Measurements from ENCODE around the gene TIGD3.

Gene TIGD3

DNA sequence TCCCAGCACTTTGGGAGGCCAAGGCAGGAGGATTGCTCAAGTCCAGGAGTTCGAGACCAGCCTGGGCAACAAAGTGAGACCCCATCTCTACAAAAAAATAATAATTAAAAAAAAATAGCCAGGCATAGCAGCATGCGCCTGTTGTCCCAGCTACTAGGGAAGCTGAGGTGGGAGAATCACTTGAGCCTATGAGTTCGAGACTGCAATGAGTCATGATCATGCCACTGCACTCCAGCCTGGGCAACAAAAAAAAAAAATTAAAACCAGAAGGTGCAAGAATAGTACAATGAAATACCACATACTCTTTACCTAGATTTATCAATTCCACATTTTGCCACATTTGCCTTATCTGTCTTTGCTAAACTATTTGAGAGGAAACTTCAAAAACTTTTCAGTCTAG, 12.7 kb upstream of the TIGD3 start:
- no peak overlapping the region for H3K9ac ChIP-seq (ENCODE audit: low read depth, low read length, poor library complexity)
- no peak overlapping the region for H2BK120ac ChIP-seq (ENCODE audit: low read depth, low read length)
- H4K8ac ChIP-seq (ENCODE audit: low read depth, low read length) = no peak overlapping the region
- H3K27me3 ChIP-seq (ENCODE audit: control insufficient read depth in 3 of 3, insufficient read depth in 3 of 3, low read depth in 1 of 3, low read length in 3 of 3) = no peaks in the 10 kb centered on the region
- H3K27ac ChIP-seq (replicated peaks; ENCODE audit: low read length) = no peak overlapping the region
- H3K4me1 ChIP-seq (ENCODE audit: control insufficient read depth in 2 of 2, insufficient read depth in 1 of 2, low read depth in 1 of 2, low read length in 2 of 2) = no peaks in the 10 kb centered on the region
- no peak overlapping the region for H2BK12ac ChIP-seq (ENCODE audit: low read length)
- H3K14ac ChIP-seq (ENCODE audit: low read length) = no peak overlapping the region
- H3K4ac ChIP-seq (ENCODE audit: low read length) = no peak overlapping the region
- no peak overlapping the region for H4K91ac ChIP-seq (ENCODE audit: low read depth, low read length, poor library complexity)
- WGBS, 2 donors (ENCODE audit: extremely low coverage in 2 of 2, insufficient read length in 2 of 2, insufficient replicate concordance in 1 of 2) = no CpG with 5 or more reads among the region's 3 CpGs
- no peaks in the 10 kb centered on the region for H3K9me3 ChIP-seq (replicated peaks in 1 of 2; ENCODE audit: control insufficient read depth in 2 of 2, insufficient read depth in 1 of 2, low read depth in 1 of 2, low read length in 2 of 2)
- no peak overlapping the region for H2AK5ac ChIP-seq (ENCODE audit: low read depth, low read length)
- no peak overlapping the region for H3K4me3 ChIP-seq (ENCODE audit: low read length in 2 of 2)
- H3K4me2 ChIP-seq (ENCODE audit: insufficient read depth, low read length, poor library complexity, severe bottlenecking) = no peak overlapping the region
- H2BK5ac ChIP-seq (ENCODE audit: low read length) = no peak overlapping the region
- no peak overlapping the region for H3K23ac ChIP-seq (ENCODE audit: low read depth, low read length, poor library complexity)
- H3K36me3 ChIP-seq (replicated peaks in 1 of 2; ENCODE audit: control insufficient read depth in 2 of 2, insufficient read depth in 2 of 2, low read length in 2 of 2) = peaks cover 57 to 89% of the 10 kb centered on the region in 2 donors
- no peak for DNase-seq (ENCODE audit: low spot score)
- peaks cover 2% of the 10 kb centered on the region for H3K79me1 ChIP-seq (ENCODE audit: low read depth, low read length)
- no peak overlapping the region for H2BK15ac ChIP-seq (ENCODE audit: low read length)
- H3K18ac ChIP-seq (ENCODE audit: low read length) = no peak overlapping the region
- no peak overlapping the region for H2AFZ ChIP-seq (ENCODE audit: low read length)

DNA sequence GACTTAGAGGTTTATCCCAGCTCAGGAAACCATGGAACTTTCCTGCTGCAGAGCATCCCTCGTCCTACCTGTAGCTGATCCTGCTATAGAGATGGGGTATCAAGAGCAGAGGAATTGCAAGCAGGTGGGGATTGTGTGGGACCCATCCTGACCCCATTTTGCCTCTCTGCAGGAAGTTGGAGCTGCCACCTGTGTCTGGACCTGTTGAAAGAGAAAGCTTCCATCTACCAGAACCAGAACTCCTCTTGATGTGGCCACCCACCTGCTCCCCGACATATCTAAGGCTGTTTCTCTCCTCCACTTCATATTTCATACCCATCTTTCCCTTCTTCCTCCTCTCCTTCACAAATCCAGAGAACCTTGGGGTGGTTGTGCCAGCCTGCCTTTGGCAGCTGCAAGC, 3.0 kb upstream of the TIGD3 start:
- H3K9ac ChIP-seq (ENCODE audit: low read depth, low read length, poor library complexity) = no peak overlapping the region
- H3K18ac ChIP-seq (ENCODE audit: low read length) = no peak overlapping the region
- no peak overlapping the region for H3K14ac ChIP-seq (ENCODE audit: low read length)
- no CpG with 5 or more reads among the region's 2 CpGs for WGBS, 2 donors (ENCODE audit: extremely low coverage in 2 of 2, insufficient read length in 2 of 2, insufficient replicate concordance in 1 of 2)
- no peak overlapping the region for H3K4me3 ChIP-seq (ENCODE audit: low read length in 2 of 2)
- no peak overlapping the region for H4K91ac ChIP-seq (ENCODE audit: low read depth, low read length, poor library complexity)
- no peak overlapping the region for H4K8ac ChIP-seq (ENCODE audit: low read depth, low read length)
- no peak overlapping the region for H3K27ac ChIP-seq (replicated peaks; ENCODE audit: low read length)
- H2BK5ac ChIP-seq (ENCODE audit: low read length) = no peak overlapping the region
- H2BK120ac ChIP-seq (ENCODE audit: low read depth, low read length) = no peak overlapping the region
- DNase-seq (ENCODE audit: low spot score) = no peak
- H3K4ac ChIP-seq (ENCODE audit: low read length) = no peak overlapping the region
- no peak overlapping the region for H3K23ac ChIP-seq (ENCODE audit: low read depth, low read length, poor library complexity)
- H3K4me2 ChIP-seq (ENCODE audit: insufficient read depth, low read length, poor library complexity, severe bottlenecking) = no peak overlapping the region
- H2AFZ ChIP-seq (ENCODE audit: low read length) = no peak overlapping the region
- no peaks in the 10 kb centered on the region for H3K9me3 ChIP-seq (replicated peaks in 1 of 2; ENCODE audit: control insufficient read depth in 2 of 2, insufficient read depth in 1 of 2, low read depth in 1 of 2, low read length in 2 of 2)
- H3K27me3 ChIP-seq (ENCODE audit: control insufficient read depth in 3 of 3, insufficient read depth in 3 of 3, low read depth in 1 of 3, low read length in 3 of 3) = peaks cover 0 to 9% (median 0%) of the 10 kb centered on the region in 3 experiments
- H3K79me1 ChIP-seq (ENCODE audit: low read depth, low read length) = no peaks in the 10 kb centered on the region
- H2BK12ac ChIP-seq (ENCODE audit: low read length) = no peak overlapping the region
- H2BK15ac ChIP-seq (ENCODE audit: low read length) = no peak overlapping the region
- no peak overlapping the region for H2AK5ac ChIP-seq (ENCODE audit: low read depth, low read length)
- H3K36me3 ChIP-seq (replicated peaks in 1 of 2; ENCODE audit: control insufficient read depth in 2 of 2, insufficient read depth in 2 of 2, low read length in 2 of 2) = peaks cover 35 to 68% of the 10 kb centered on the region in 2 donors
- H3K4me1 ChIP-seq (ENCODE audit: control insufficient read depth in 2 of 2, insufficient read depth in 1 of 2, low read depth in 1 of 2, low read length in 2 of 2) = peaks cover 10 to 16% of the 10 kb centered on the region in 2 donors

DNA sequence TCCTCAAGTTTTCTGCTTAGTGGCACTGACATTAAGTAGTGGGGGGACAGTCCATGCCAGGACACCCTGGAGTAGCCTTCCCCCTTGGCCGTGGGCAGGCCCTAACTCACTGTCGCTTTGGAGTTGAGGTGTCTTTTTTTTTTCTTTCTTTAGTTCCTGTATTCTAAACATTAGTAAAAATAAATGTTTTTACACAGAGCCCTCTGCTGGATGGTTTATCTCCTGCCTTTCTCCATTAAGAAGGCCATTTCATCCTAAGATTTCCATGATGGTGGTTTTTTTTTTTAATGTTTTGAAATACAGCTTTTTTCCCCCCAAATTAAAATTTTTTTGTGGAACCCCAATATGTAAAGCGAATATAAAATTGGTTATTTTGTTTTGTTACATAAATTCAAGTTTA, 1.8 kb upstream of the TIGD3 start:
- Histone ChIP-seq H3K23ac (ENCODE audit: low read depth, low read length, poor library complexity) (no peak overlapping the region), H2AK5ac (ENCODE audit: low read depth, low read length) (no peak overlapping the region), H2AFZ (ENCODE audit: low read length) (no peak overlapping the region), H2BK120ac (ENCODE audit: low read depth, low read length) (no peak overlapping the region), H4K8ac (ENCODE audit: low read depth, low read length) (no peak overlapping the region), H3K4ac (ENCODE audit: low read length) (no peak overlapping the region), H3K9me3 (replicated peaks in 1 of 2; ENCODE audit: control insufficient read depth in 2 of 2, insufficient read depth in 1 of 2, low read depth in 1 of 2, low read length in 2 of 2) (no peaks in the 10 kb centered on the region), H2BK5ac (ENCODE audit: low read length) (no peak overlapping the region), H3K4me2 (ENCODE audit: insufficient read depth, low read length, poor library complexity, severe bottlenecking) (no peak overlapping the region), H3K14ac (ENCODE audit: low read length) (no peak overlapping the region), H3K18ac (ENCODE audit: low read length) (no peak overlapping the region), H3K4me3 (ENCODE audit: low read length in 2 of 2) (no peak overlapping the region), H3K27ac (replicated peaks; ENCODE audit: low read length) (no peak overlapping the region), H3K79me1 (ENCODE audit: low read depth, low read length) (no peaks in the 10 kb centered on the region), H4K91ac (ENCODE audit: low read depth, low read length, poor library complexity) (no peak overlapping the region), H3K9ac (ENCODE audit: low read depth, low read length, poor library complexity) (no peak overlapping the region), H2BK15ac (ENCODE audit: low read length) (no peak overlapping the region), H3K36me3 (replicated peaks in 1 of 2; ENCODE audit: control insufficient read depth in 2 of 2, insufficient read depth in 2 of 2, low read length in 2 of 2) (peaks cover 31 to 56% of the 10 kb centered on the region in 2 donors), H2BK12ac (ENCODE audit: low read length) (no peak overlapping the region), H3K4me1 (ENCODE audit: control insufficient read depth in 2 of 2, insufficient read depth in 1 of 2, low read depth in 1 of 2, low read length in 2 of 2) (peaks cover 10 to 22% of the 10 kb centered on the region in 2 donors), H3K27me3 (ENCODE audit: control insufficient read depth in 3 of 3, insufficient read depth in 3 of 3, low read depth in 1 of 3, low read length in 3 of 3) (peaks cover 0 to 15% (median 0%) of the 10 kb centered on the region in 3 experiments)
- no peak for DNase-seq (ENCODE audit: low spot score)
- WGBS, 2 donors (ENCODE audit: extremely low coverage in 2 of 2, insufficient read length in 2 of 2, insufficient replicate concordance in 1 of 2) = no CpG with 5 or more reads among the region's 3 CpGs

DNA sequence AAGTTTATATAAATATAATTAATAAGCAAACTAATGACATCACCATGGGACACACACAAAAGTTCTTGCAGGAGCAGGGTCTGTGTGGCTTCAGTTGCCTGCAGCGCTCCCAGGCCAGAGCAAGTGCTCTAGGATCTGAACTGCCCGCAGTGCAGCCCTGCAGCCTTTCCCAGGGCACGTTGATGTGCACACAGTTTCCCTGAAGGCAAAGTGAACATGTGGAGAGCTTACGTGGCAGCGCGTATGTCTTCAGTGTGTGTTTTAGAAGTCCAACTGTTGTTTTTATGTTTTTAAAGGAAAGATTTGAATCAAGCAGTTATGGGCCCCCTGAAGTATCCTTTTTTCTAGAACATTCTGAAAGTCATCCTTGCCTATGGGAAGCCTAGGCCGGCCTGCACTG, 1.2 kb upstream of the TIGD3 start:
- Histone ChIP-seq H3K9me3 (replicated peaks in 1 of 2; ENCODE audit: control insufficient read depth in 2 of 2, insufficient read depth in 1 of 2, low read depth in 1 of 2, low read length in 2 of 2) (no peaks in the 10 kb centered on the region), H3K79me1 (ENCODE audit: low read depth, low read length) (no peaks in the 10 kb centered on the region), H2AFZ (ENCODE audit: low read length) (no peak overlapping the region), H3K4ac (ENCODE audit: low read length) (no peak overlapping the region), H2BK15ac (ENCODE audit: low read length) (no peak overlapping the region), H2AK5ac (ENCODE audit: low read depth, low read length) (no peak overlapping the region), H4K91ac (ENCODE audit: low read depth, low read length, poor library complexity) (no peak overlapping the region), H2BK5ac (ENCODE audit: low read length) (no peak overlapping the region), H3K4me1 (ENCODE audit: control insufficient read depth in 2 of 2, insufficient read depth in 1 of 2, low read depth in 1 of 2, low read length in 2 of 2) (peaks cover 10 to 22% of the 10 kb centered on the region in 2 donors), H2BK120ac (ENCODE audit: low read depth, low read length) (no peak overlapping the region), H3K14ac (ENCODE audit: low read length) (no peak overlapping the region), H3K4me3 (ENCODE audit: low read length in 2 of 2) (peak overlapping the region in 1 of 2 donors; percentile 70), H3K27ac (replicated peaks; ENCODE audit: low read length) (no peak overlapping the region), H3K36me3 (replicated peaks in 1 of 2; ENCODE audit: control insufficient read depth in 2 of 2, insufficient read depth in 2 of 2, low read length in 2 of 2) (peaks cover 25 to 50% of the 10 kb centered on the region in 2 donors), H3K4me2 (ENCODE audit: insufficient read depth, low read length, poor library complexity, severe bottlenecking) (no peak overlapping the region), H3K23ac (ENCODE audit: low read depth, low read length, poor library complexity) (no peak overlapping the region), H3K18ac (ENCODE audit: low read length) (no peak overlapping the region), H3K9ac (ENCODE audit: low read depth, low read length, poor library complexity) (no peak overlapping the region), H4K8ac (ENCODE audit: low read depth, low read length) (no peak overlapping the region), H2BK12ac (ENCODE audit: low read length) (no peak overlapping the region), H3K27me3 (ENCODE audit: control insufficient read depth in 3 of 3, insufficient read depth in 3 of 3, low read depth in 1 of 3, low read length in 3 of 3) (peaks cover 0 to 15% (median 0%) of the 10 kb centered on the region in 3 experiments)
- no peak for DNase-seq (ENCODE audit: low spot score)
- WGBS, 2 donors (ENCODE audit: extremely low coverage in 2 of 2, insufficient read length in 2 of 2, insufficient replicate concordance in 1 of 2) = no CpG with 5 or more reads among the region's 7 CpGs
